ENCODE measurements around the gene CLDN15. TPM values are rescaled to one million over a fixed set of nuclear protein-coding genes. Genes with fewer than 3 reads are reported as not detected.

The CLDN15 gene
- total and polyA plus RNA-seq, 2 donors (not counting 1 experiment from before 2014, with no cell fraction given) = 1.6 to 3.1 TPM

GRCh38 chr7:101231644-101232043 is 6.0 kb downstream of the CLDN15 start:
- H2AFZ ChIP-seq (ENCODE audit: low read length) = no peak overlapping the region
- no peaks in the 10 kb centered on the region for H3K4me1 ChIP-seq (ENCODE audit: control insufficient read depth, extremely low read depth, insufficient read depth, low read length)
- H3K27me3 ChIP-seq (ENCODE audit: control insufficient read depth, insufficient read depth, low read length) = no peaks in the 10 kb centered on the region
- H3K27ac ChIP-seq (ENCODE audit: insufficient read depth, low read length) = no peak overlapping the region
- no peaks in the 10 kb centered on the region for H3K79me2 ChIP-seq (ENCODE audit: control insufficient read depth, insufficient read depth, low read length)
- peak in 1 of 2 donors; percentile 28 for DNase-seq (ENCODE audit: low read depth in 2 of 2)
- TF ChIP-seq EZH2 (IDR thresholded peaks at IDR 0.05; ENCODE audit: low read length, missing control alignments) (no peak), CTCF (conservative IDR thresholded peaks at IDR 0.05 in 1 of 2, IDR thresholded peaks at IDR 0.05 in 1 of 2; ENCODE audit: low read depth in 1 of 2, low read length in 2 of 2) (no peak)
- peaks cover 3% of the 10 kb centered on the region for H3K36me3 ChIP-seq (ENCODE audit: control insufficient read depth, insufficient read depth, low read length)
- no peak overlapping the region for H3K4me2 ChIP-seq (ENCODE audit: extremely low read depth, insufficient read depth, low read length)
- no peaks in the 10 kb centered on the region for H3K9me3 ChIP-seq (ENCODE audit: control insufficient read depth, insufficient read depth, low read depth, low read length)
- no peak overlapping the region for H3K4me3 ChIP-seq (replicated peaks in 1 of 4; ENCODE audit: control extremely low read depth in 1 of 4, insufficient read depth in 1 of 4, low read depth in 3 of 4, low read length in 4 of 4)
- no peak overlapping the region for H3K9ac ChIP-seq (ENCODE audit: insufficient read depth, low read length)
- H4K20me1 ChIP-seq (ENCODE audit: control insufficient read depth, extremely low read depth, insufficient read depth, low read length) = no peaks in the 10 kb centered on the region

- Histone ChIP-seq H3K27ac (ENCODE audit: insufficient read depth, low read length) (no peak overlapping the region), H3K36me3 (ENCODE audit: control insufficient read depth, insufficient read depth, low read length) (peaks cover 11% of the 10 kb centered on the region), H2AFZ (ENCODE audit: low read length) (no peak overlapping the region), H3K4me1 (ENCODE audit: control insufficient read depth, extremely low read depth, insufficient read depth, low read length) (no peaks in the 10 kb centered on the region), H3K4me2 (ENCODE audit: extremely low read depth, insufficient read depth, low read length) (no peak overlapping the region), H3K9me3 (ENCODE audit: control insufficient read depth, insufficient read depth, low read depth, low read length) (no peaks in the 10 kb centered on the region), H3K79me2 (ENCODE audit: control insufficient read depth, insufficient read depth, low read length) (no peaks in the 10 kb centered on the region), H3K4me3 (replicated peaks in 1 of 4; ENCODE audit: control extremely low read depth in 1 of 4, insufficient read depth in 1 of 4, low read depth in 3 of 4, low read length in 4 of 4) (no peak overlapping the region), H4K20me1 (ENCODE audit: control insufficient read depth, extremely low read depth, insufficient read depth, low read length) (no peaks in the 10 kb centered on the region), H3K27me3 (ENCODE audit: control insufficient read depth, insufficient read depth, low read length) (no peaks in the 10 kb centered on the region), H3K9ac (ENCODE audit: insufficient read depth, low read length) (no peak overlapping the region)
- DNase-seq (ENCODE audit: low read depth in 2 of 2) = peak in 1 of 2 donors; percentile 36
- TF ChIP-seq EZH2 (IDR thresholded peaks at IDR 0.05; ENCODE audit: low read length, missing control alignments) = no peak
- no peak for TF ChIP-seq CTCF (conservative IDR thresholded peaks at IDR 0.05 in 1 of 2, IDR thresholded peaks at IDR 0.05 in 1 of 2; ENCODE audit: low read depth in 1 of 2, low read length in 2 of 2)
These were observed 10.9 kb downstream of the CLDN15 start for GRCh38 chr7:101226721-101227120.

GRCh38 chr7:101225650-101226049 is 12.0 kb downstream of the CLDN15 start:
- Histone ChIP-seq H3K36me3 (ENCODE audit: control insufficient read depth, insufficient read depth, low read length) (peaks cover 11% of the 10 kb centered on the region), H3K4me1 (ENCODE audit: control insufficient read depth, extremely low read depth, insufficient read depth, low read length) (no peaks in the 10 kb centered on the region), H4K20me1 (ENCODE audit: control insufficient read depth, extremely low read depth, insufficient read depth, low read length) (no peaks in the 10 kb centered on the region), H3K9me3 (ENCODE audit: control insufficient read depth, insufficient read depth, low read depth, low read length) (no peaks in the 10 kb centered on the region), H3K9ac (ENCODE audit: insufficient read depth, low read length) (no peak overlapping the region), H3K27ac (ENCODE audit: insufficient read depth, low read length) (no peak overlapping the region), H3K4me3 (replicated peaks in 1 of 4; ENCODE audit: control extremely low read depth in 1 of 4, insufficient read depth in 1 of 4, low read depth in 3 of 4, low read length in 4 of 4) (no peak overlapping the region), H3K4me2 (ENCODE audit: extremely low read depth, insufficient read depth, low read length) (no peak overlapping the region), H3K79me2 (ENCODE audit: control insufficient read depth, insufficient read depth, low read length) (peaks cover 4% of the 10 kb centered on the region), H3K27me3 (ENCODE audit: control insufficient read depth, insufficient read depth, low read length) (no peaks in the 10 kb centered on the region), H2AFZ (ENCODE audit: low read length) (no peak overlapping the region)
- DNase-seq (ENCODE audit: low read depth in 2 of 2) = no peak
- TF ChIP-seq EZH2 (IDR thresholded peaks at IDR 0.05; ENCODE audit: low read length, missing control alignments) (no peak), CTCF (conservative IDR thresholded peaks at IDR 0.05 in 1 of 2, IDR thresholded peaks at IDR 0.05 in 1 of 2; ENCODE audit: low read depth in 1 of 2, low read length in 2 of 2) (no peak)

All from fibroblast of lung (primary cell).